ENCODE data around the gene ANO1.

ANO1 gene

DNA sequence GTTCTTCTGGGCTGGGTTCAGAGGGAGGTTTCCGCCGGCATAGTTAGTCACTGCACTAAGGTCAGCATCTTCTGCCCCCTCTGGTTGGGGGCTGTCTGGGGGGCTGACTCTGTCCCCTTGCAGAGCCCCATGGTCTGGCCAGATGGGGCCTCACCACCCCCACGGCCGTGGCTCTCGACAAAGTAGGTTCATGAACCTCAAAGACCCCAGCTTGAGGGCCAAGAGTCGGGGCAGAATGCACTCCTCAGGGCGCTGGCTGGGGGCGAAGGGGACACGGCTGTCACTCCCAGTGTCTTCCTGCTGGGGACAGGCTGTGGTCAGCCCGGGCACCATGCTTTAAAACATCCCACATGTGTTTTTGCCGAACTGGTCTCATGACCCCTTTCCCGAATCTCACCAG is 20.8 kb downstream of the ANO1 start:
- DNase-seq, result no peak

DNA sequence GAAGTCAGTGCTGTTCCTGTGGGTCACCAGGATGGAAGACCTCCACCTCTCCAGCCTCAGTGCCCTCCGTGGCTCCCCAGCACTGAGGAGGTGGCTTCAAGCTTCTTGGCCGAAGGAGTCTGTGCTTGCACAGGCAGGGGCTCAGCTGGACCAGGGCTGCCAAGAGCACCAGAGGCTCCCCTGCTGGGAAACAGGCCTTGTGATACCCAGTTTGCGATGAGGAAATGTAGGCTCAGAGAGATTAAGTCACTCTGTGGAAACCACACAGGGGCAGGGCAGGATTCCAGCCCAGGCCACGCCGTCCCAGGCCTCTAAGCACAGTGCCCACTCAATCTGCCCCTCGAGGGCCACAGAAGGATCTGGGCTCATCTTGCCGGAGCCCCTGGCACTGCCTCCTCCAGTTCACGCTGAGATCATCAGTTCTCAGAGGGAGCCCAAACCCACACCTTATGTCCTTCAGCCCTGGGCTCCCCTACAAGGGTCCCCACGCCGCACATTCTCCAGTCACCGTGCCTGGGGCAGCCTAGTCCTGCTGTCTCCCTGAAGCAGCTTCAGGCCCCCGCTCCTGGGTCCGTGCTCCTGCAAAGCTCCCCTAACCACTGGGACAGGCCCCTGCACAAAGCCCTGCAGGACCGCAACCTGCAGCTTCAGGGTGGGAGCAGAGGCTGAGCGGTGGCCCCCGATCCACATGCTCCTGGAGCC is 21.6 kb downstream of the ANO1 start:
- DNase-seq, result no peak

DNA sequence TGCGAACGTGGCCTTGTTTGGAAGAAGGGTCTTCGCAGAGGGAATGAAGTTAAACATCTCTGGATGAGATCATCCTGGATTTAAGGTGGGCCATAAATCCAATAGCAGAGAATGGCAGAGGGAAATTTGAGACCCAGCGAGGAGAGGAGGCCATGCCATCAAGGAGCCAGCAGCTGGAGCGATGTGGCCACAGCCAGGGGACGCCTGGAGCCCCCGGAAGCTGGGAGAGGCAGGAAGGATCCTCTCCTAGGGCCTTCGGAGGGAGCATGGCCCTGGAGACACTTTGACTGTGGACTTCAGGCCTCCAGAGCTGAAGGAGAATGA is 22.1 kb downstream of the ANO1 start:
- DNase-seq, result no peak

DNA sequence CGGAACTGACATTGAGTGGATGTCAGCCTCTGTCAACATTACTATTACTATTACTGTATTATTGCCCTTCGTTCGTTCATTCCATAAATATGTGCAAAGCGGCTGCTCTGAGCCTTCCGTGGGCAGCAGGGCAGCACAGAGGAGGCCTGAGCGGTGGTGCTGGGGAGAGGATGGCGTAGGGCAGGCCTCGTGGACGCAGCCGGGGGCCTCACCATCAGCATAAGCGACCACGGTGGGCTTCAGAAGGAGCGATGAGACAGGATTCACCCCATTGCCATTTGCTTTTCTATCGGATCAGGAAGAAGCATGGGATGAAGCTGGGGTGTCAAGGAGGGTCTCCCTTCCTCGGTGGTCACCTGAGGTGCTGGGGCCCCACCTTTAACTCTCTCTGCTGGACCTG is 22.7 kb downstream of the ANO1 start:
- DNase-seq, result no peak

GRCh38 chr11:70103256-70103975 is 25.3 kb downstream of the ANO1 start:
- DNase-seq, result no peak

DNA sequence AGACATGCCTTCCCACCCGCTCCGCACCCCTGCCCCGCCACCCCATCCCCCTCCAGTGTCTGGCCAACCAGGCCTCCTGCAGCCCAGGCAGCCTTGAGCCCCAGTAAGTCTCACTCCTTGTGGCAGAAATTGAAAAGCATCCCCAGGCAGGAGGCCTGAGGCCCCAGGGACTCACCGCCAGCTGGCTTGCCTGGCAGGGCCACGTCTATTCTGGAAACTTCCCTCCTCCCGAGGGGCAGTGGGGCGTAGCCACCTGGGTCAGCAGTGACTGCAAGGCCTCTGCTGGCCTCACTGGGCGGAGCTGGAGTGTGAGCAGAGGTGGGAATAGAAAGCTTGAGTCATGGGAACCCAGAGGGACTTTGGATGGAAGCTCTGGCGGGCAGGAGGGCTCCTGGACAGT is 26.3 kb downstream of the ANO1 start:
- DNase-seq, result no peak

DNA sequence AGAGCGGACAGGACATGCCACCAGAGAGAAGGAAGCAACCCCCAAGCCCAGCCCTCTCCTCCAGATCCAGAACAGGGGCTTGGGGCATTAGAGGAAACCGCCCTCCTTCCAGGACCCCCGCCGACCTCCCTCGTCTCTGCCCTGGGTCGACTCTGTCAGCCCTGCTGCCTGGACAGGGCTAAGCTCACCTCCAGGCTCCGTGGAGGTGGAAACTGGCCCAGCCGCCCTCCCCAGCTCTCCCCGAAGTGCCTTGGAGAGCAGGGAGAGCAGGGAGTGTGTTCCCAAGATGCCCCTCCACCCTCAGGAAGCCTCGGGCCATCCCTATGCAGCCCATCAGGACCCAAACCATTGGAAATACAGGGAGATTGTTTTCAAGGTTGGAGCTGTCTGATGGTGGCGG is 26.8 kb downstream of the ANO1 start:
- DNase-seq, result no peak

DNA sequence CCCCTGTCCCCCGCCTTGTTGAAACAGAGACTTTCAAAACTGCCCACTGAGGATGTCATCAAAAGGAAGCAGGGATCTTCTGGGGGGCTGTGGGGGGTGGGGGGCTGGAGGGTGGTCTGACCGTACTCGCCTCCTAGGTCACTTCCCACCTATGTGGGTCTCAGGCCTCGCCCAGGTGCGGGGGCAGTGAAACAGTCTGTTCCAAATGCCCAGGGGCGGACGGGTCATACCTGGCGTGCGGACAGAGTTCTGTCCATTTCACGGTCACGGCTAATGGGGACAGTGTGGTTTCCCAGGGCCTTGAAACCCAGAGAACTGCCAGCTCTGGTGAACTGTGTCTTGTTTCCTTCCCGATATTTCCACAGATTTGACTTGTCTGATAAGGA is 27.2 kb downstream of the ANO1 start:
- DNase-seq, result no peak

DNA sequence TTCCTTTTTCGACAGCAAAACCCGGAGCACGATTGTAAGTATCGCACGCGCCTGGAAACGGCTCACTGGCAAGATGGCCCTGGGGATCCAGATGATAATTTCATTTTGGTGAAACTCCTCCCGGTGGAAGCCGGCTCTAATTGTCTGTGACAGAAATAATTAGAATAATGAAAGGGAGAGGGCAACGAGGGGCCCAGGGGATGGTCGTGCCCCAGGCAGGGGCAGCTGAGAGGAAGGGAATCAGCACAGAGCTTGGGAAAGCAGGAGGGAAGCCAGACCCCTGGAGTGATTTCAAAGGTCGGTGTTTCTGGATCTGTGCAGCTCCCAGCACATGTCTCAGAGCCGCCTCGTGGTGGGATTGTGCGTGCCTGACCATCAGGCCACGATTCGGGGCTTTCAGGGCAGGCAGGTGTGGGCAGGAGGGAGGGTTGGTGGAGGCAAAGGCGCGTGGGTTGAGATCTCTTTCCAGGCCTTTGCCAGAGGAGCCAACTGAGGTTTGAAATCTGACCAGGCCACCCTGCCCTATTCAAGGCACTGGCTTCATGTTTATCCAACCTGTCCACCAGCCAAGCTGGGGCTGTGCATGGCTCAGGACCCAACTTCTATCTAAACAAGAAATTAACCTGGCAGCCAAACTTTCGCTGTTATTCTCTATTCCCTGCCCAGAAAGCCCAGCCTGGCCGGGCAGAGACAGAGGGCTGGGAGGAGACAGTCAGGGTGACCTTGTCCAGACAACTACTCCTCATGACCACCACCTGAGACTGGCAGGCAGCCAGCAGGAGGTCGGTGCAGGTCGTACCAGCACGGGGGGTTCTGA is 27.8 kb downstream of the ANO1 start:
- DNase-seq, result no peak

GRCh38 chr11:70106757-70107156 is 28.6 kb downstream of the ANO1 start:
- no peak for DNase-seq

- no peak for DNase-seq
Observed at GRCh38 chr11:70107191-70107590, 29.1 kb downstream of the ANO1 start.

DNA sequence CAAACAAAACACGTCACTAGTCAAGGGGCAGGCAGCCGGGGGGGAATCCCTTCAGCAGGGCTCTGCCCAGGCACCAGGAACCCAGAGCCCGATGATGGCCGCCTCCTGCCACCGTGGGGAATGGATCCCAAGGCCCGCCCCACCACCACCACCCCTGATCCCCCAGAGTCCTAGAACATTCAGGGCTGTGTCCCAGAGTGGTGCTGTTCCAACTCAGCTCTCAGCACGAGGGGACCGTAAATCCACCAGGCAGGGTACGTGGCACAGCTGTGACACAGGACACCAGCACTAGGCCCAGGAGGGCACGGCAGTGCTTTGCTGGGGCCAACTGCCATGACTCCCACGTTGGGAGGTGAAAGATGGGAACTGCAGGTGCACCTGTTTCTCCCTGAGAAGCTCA is 29.6 kb downstream of the ANO1 start:
- DNase-seq, result no peak

DNA sequence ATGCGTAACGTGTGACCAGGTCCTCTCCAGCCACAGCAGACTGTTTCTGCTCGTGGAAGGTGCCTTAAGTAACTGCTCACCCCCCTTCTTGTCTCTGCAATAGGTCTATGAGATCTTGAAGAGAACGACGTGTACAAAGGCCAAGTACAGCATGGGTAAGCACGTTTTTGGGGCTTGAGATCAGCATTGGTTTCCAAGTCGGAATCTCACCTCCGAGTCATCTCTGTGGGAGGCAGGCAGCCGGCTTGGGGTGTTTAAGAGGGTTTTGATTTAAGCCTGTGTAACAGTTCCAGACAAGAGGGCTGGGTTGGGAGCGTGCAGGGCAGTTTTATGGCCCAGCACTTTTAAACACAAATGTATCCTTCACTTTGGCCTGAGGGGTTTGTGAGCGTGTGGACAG is 30.1 kb downstream of the ANO1 start:
- DNase-seq, result no peak

DNA sequence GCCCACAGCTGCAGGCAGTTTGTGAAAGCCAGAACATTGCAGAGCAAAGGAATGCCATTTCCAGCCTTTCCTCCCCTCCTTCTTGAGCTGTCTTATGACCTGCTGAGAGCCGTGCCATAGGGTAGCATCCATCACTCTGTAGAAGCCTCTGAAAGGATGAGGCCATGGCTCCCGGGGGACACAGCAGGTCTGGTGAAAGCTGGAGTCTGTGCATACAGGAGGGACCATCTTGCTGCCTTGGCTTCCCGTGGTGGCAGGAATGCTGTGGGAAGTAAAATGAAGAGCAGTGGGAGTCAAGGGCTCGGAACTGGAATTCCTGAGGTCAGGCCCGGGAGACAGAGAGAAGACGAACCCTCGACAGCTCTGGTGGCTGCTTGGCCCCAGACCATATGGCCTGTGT is 30.9 kb downstream of the ANO1 start:
- no peak for DNase-seq

GRCh38 chr11:70109903-70110302 is 31.8 kb downstream of the ANO1 start:
- DNase-seq, result no peak

GRCh38 chr11:70110538-70111055 is 32.5 kb downstream of the ANO1 start:
- DNase-seq, result no peak

- no peak for DNase-seq
Observed at GRCh38 chr11:70111269-70112016, 33.3 kb downstream of the ANO1 start.

DNA sequence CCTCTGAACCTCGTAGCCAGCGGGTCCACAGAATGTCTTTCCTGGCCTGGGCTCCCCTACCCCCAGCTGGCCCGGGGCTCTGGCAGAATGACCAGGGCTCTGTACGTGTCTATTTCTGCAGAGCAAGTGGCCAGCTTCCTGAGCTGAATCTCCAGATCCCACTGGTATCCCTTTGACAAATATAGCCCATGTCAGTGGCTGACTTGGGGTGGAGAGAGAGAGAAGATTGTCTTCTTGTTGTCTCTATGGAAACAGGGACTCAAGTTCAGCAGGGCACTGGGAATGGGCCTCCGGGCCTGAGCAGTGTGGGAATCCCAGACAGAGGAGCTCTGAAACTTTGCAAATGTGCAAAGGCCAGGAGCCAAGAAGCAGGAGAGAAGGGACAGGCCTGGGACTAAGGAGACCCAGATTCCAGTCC is 33.9 kb downstream of the ANO1 start:
- no peak for DNase-seq

DNA sequence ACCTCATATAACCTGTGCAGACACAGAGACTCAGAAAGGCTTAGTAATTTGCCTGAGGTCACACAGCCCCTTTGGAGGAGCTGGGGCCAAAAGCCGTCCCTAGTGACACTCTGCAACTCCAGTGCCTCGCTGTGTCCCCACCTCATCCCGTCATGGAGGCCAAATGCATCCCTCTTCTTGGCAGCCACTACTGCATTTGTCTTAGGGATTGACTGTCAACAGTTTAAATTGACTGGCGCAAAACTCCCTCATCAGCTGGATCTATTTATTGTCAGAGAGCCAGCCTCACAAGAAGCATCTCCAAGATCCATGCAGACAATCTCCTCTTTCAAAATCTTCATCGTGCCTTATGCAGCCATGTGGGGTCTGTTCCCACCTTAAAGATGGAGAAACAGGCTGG is 35.7 kb downstream of the ANO1 start:
- DNase-seq, result no peak

- DNase-seq, result no peak
Observed at GRCh38 chr11:70115778-70116177, 37.7 kb downstream of the ANO1 start.

GRCh38 chr11:70116386-70117065 is 38.4 kb downstream of the ANO1 start:
- DNase-seq, result no peak

GRCh38 chr11:70117567-70118145 is 39.5 kb downstream of the ANO1 start:
- no peak for DNase-seq

Data from activated CD4-positive, alpha-beta T cell treated with anti-CD3 and anti-CD28 coated beads for 1 hour (primary cell).